GM13977 (cell line): ENCODE data around the gene DNAJC21.
A peak's percentile ranks its signal among the peaks of the same experiment; 100 is the strongest.

Experiments used
- DNase-seq: peaks from one replicate; pipeline ENCODE4 v3.0.0; 2012; ENCODE audit warnings: low spot score
- CTCF ChIP-seq: IDR thresholded peaks from 2 replicates; pipeline ENCODE4 v1.5.1; 2012; ENCODE audit warnings: mild to moderate bottlenecking, control low read depth; ENCODE audit not compliant: insufficient read depth; ENCODE audit errors: extremely low read depth, missing control alignments
- in situ Hi-C: fragments of 300-500 bp; cut with MboI; formaldehyde crosslinking; loops from one replicate; pipeline ENCODE4 v1.12.0; 2022; ENCODE audit warnings: low sequenced_read_pairs, low pct_unique_long_range_greater_than_20kb, mixed read lengths, inconsistent platforms; ENCODE audit not compliant: unreplicated experiment

DNAJC21 gene

GRCh38 chr5:34905564-34905963 is 23.8 kb upstream of the DNAJC21 start:
- in situ Hi-C loops = loop anchor here (10.0 kb wide), 1 partner anchor 421 kb away; no protein-coding TSS in a partner anchor
- DNase-seq = no peak
- TF ChIP-seq CTCF = peak; percentile 17

- no peak for DNase-seq
- no peak for TF ChIP-seq CTCF
- in situ Hi-C loops = no loop called here
These were observed 16.3 kb upstream of the DNAJC21 start for GRCh38 chr5:34913072-34913471.

GRCh38 chr5:34914671-34915138 is 14.7 kb upstream of the DNAJC21 start:
- no peak for TF ChIP-seq CTCF
- in situ Hi-C loops = no loop called here
- no peak for DNase-seq

- DNase-seq = peak; percentile 87
- peak; percentile 35 for TF ChIP-seq CTCF
- in situ Hi-C loops = no loop called here
These were observed 14.1 kb upstream of the DNAJC21 start, which contains the start of the genes BRIX1 and RAD1 for GRCh38 chr5:34915139-34915855. Gene BRIX1 (plus strand): TSS chr5:34915711. CDS start chr5:34915739, 28 bp downstream. Gene RAD1 (minus strand): TSS chr5:34915504. CDS start chr5:34914892, 612 bp downstream.

GRCh38 chr5:34915856-34916192 is 13.5 kb upstream of the DNAJC21 start:
- no peak for TF ChIP-seq CTCF
- peak; percentile 12 for DNase-seq
- in situ Hi-C loops = no loop called here

GRCh38 chr5:34916518-34916917 is 12.8 kb upstream of the DNAJC21 start:
- no peak for TF ChIP-seq CTCF
- no peak for DNase-seq
- in situ Hi-C loops = no loop called here

GRCh38 chr5:34918025-34918424 is 11.3 kb upstream of the DNAJC21 start:
- no peak for TF ChIP-seq CTCF
- no peak for DNase-seq
- in situ Hi-C loops = no loop called here
